ENCODE results near the gene NME3. TPM values are rescaled to one million over a fixed set of nuclear protein-coding genes. Genes with fewer than 3 reads are reported as not detected.

NME3 gene
- total and polyA plus RNA-seq, 10 of the 15 experiments (the other 5 are each of a cell fraction or from before 2014, with no cell fraction given) = 0.61 to 55.5 (median 26.5) TPM

DNA sequence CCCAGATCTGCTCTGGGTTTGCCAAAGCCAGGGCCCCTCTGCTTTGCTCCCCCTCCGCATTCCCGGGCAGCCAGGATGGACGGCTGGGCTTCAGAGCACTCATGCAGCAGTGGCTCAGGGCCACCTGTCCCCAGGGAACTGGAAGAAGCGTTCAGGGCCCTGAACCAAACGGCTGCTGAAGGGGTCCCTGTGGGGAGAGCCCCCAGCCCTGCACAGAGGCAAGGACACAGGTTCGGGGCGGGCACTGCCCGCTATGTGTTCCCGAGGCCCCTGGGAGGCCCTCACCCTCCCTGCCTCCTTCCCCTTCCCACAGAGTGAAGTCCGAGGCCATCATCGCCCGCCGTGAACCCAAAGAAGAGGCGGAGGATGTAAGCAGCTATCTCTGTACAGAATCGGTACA is 10.4 kb downstream of the NME3 start:
- ATAC-seq (no peak), DNase-seq (ENCODE audit: low read depth, low spot score) (no peak), FAIRE-seq (no peak)
- TF ChIP-seq SP1 (IDR thresholded peaks at IDR 0.05; ENCODE audit: low read depth, low read length) (no peak), RAD21 (IDR thresholded peaks at IDR 0.05; ENCODE audit: insufficient read depth, low read depth, low read length) (no peak), HDAC6 (IDR thresholded peaks at IDR 0.05; ENCODE audit: unreplicated experiment) (no peak), CHD4 (IDR thresholded peaks at IDR 0.05) (no peak)
- no peaks in the 10 kb centered on the region for H3K4me1 ChIP-seq (ENCODE audit: control insufficient read depth, insufficient read depth, low read length)
- H3K79me2 ChIP-seq (ENCODE audit: control insufficient read depth, insufficient read depth, low read length) = no peaks in the 10 kb centered on the region
- no peaks in the 10 kb centered on the region for H4K20me1 ChIP-seq (ENCODE audit: control insufficient read depth, insufficient read depth)
- no peaks in the 10 kb centered on the region for H3K27me3 ChIP-seq (replicated peaks in 1 of 2; ENCODE audit: control insufficient read depth in 2 of 2, insufficient read depth in 2 of 2, low read length in 1 of 2)
- intact Hi-C loops (cut with micrococcal nuclease; ENCODE audit: unreplicated experiment) = no loop called here
- SMC1A ChIA-PET (ENCODE audit: uncharacterized antibody, unreplicated experiment) = no interaction called here
- no peak overlapping the region for H3K9ac ChIP-seq (ENCODE audit: control insufficient read depth, insufficient read depth, low read length)
- POLR2A ChIA-PET = no interaction called here
- CTCF ChIA-PET = no interaction called here
- no peak overlapping the region for H3K27ac ChIP-seq (ENCODE audit: control insufficient read depth, insufficient read depth)
- 97% methylated on average over 11 of the region's 15 CpGs for WGBS (ENCODE audit: insufficient coverage, insufficient replicate concordance, low lambda C conversion rate, missing lambda C conversion rate)
- H2AFZ ChIP-seq (ENCODE audit: control insufficient read depth, low read depth, low read length) = no peak overlapping the region
- no peak overlapping the region for H3K4me3 ChIP-seq
- H3K4me2 ChIP-seq (ENCODE audit: control insufficient read depth, insufficient read depth) = no peak overlapping the region
- H3K36me3 ChIP-seq (ENCODE audit: control insufficient read depth in 2 of 2, insufficient read depth in 2 of 2, low read length in 1 of 2) = peaks cover 0 to 14% of the 10 kb centered on the region in 2 experiments; a peak in 3 of 4 replicates
- BruUV-seq (replicated peaks) = no TSS peak
- RAD21 ChIA-PET (ENCODE audit: unreplicated experiment) = no interaction called here
- no peaks in the 10 kb centered on the region for H3K9me3 ChIP-seq (replicated peaks; ENCODE audit: control insufficient read depth, insufficient read depth, low read length)
- in situ Hi-C loops (cut with MboI) = no loop called here

- ChIA-PET CTCF (no interaction called here), RAD21 (ENCODE audit: unreplicated experiment) (no interaction called here), SMC1A (ENCODE audit: uncharacterized antibody, unreplicated experiment) (no interaction called here), POLR2A (no interaction called here)
- no TSS peak for BruUV-seq (replicated peaks)
- Histone ChIP-seq H3K9me3 (replicated peaks; ENCODE audit: control insufficient read depth, insufficient read depth, low read length) (no peaks in the 10 kb centered on the region), H2AFZ (ENCODE audit: control insufficient read depth, low read depth, low read length) (no peak overlapping the region), H3K9ac (ENCODE audit: control insufficient read depth, insufficient read depth, low read length) (no peak overlapping the region), H3K4me1 (ENCODE audit: control insufficient read depth, insufficient read depth, low read length) (no peaks in the 10 kb centered on the region), H3K4me3 (no peak overlapping the region), H3K4me2 (ENCODE audit: control insufficient read depth, insufficient read depth) (no peak overlapping the region), H3K36me3 (ENCODE audit: control insufficient read depth in 2 of 2, insufficient read depth in 2 of 2, low read length in 1 of 2) (peaks cover 0 to 9% of the 10 kb centered on the region in 2 experiments; a peak in 3 of 4 replicates), H3K27me3 (replicated peaks in 1 of 2; ENCODE audit: control insufficient read depth in 2 of 2, insufficient read depth in 2 of 2, low read length in 1 of 2) (no peaks in the 10 kb centered on the region), H3K27ac (ENCODE audit: control insufficient read depth, insufficient read depth) (no peak overlapping the region), H3K79me2 (ENCODE audit: control insufficient read depth, insufficient read depth, low read length) (no peaks in the 10 kb centered on the region), H4K20me1 (ENCODE audit: control insufficient read depth, insufficient read depth) (no peaks in the 10 kb centered on the region)
- ATAC-seq (no peak), DNase-seq (ENCODE audit: low read depth, low spot score) (no peak), FAIRE-seq (no peak)
- intact Hi-C loops (cut with micrococcal nuclease; ENCODE audit: unreplicated experiment) (no loop called here), in situ Hi-C loops (cut with MboI) (no loop called here)
- WGBS (ENCODE audit: insufficient coverage, insufficient replicate concordance, low lambda C conversion rate, missing lambda C conversion rate) = 95% methylated on average over 17 of the region's 21 CpGs
- TF ChIP-seq RCOR1 (conservative IDR thresholded peaks at IDR 0.05; ENCODE audit: low read depth, low read length) = no peak
- no peak for TF ChIP-seq CTCF (IDR thresholded peaks at IDR 0.05 in 2 of 3, conservative IDR thresholded peaks at IDR 0.05 in 1 of 3; ENCODE audit: control insufficient read depth in 2 of 3, extremely low read depth in 1 of 3, insufficient read depth in 1 of 3, low read depth in 3 of 3, low read length in 3 of 3)
- TF ChIP-seq, protein P1, sequence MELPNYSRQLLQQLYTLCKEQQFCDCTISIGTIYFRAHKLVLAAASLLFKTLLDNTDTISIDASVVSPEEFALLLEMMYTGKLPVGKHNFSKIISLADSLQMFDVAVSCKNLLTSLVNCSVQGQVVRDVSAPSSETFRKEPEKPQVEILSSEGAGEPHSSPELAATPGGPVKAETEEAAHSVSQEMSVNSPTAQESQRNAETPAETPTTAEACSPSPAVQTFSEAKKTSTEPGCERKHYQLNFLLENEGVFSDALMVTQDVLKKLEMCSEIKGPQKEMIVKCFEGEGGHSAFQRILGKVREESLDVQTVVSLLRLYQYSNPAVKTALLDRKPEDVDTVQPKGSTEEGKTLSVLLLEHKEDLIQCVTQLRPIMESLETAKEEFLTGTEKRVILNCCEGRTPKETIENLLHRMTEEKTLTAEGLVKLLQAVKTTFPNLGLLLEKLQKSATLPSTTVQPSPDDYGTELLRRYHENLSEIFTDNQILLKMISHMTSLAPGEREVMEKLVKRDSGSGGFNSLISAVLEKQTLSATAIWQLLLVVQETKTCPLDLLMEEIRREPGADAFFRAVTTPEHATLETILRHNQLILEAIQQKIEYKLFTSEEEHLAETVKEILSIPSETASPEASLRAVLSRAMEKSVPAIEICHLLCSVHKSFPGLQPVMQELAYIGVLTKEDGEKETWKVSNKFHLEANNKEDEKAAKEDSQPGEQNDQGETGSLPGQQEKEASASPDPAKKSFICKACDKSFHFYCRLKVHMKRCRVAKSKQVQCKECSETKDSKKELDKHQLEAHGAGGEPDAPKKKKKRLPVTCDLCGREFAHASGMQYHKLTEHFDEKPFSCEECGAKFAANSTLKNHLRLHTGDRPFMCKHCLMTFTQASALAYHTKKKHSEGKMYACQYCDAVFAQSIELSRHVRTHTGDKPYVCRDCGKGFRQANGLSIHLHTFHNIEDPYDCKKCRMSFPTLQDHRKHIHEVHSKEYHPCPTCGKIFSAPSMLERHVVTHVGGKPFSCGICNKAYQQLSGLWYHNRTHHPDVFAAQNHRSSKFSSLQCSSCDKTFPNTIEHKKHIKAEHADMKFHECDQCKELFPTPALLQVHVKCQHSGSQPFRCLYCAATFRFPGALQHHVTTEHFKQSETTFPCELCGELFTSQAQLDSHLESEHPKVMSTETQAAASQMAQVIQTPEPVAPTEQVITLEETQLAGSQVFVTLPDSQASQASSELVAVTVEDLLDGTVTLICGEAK (IDR thresholded peaks at IDR 0.05; ENCODE audit: borderline replicate concordance) = no peak
- TF ChIP-seq, protein P2, sequence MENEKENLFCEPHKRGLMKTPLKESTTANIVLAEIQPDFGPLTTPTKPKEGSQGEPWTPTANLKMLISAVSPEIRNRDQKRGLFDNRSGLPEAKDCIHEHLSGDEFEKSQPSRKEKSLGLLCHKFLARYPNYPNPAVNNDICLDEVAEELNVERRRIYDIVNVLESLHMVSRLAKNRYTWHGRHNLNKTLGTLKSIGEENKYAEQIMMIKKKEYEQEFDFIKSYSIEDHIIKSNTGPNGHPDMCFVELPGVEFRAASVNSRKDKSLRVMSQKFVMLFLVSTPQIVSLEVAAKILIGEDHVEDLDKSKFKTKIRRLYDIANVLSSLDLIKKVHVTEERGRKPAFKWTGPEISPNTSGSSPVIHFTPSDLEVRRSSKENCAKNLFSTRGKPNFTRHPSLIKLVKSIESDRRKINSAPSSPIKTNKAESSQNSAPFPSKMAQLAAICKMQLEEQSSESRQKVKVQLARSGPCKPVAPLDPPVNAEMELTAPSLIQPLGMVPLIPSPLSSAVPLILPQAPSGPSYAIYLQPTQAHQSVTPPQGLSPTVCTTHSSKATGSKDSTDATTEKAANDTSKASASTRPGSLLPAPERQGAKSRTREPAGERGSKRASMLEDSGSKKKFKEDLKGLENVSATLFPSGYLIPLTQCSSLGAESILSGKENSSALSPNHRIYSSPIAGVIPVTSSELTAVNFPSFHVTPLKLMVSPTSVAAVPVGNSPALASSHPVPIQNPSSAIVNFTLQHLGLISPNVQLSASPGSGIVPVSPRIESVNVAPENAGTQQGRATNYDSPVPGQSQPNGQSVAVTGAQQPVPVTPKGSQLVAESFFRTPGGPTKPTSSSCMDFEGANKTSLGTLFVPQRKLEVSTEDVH (IDR thresholded peaks at IDR 0.05; ENCODE audit: low read depth, partially characterized antibody) = no peak
- TF ChIP-seq CHD4 (IDR thresholded peaks at IDR 0.05) = no peak
- no peak for TF ChIP-seq CHD1 (IDR thresholded peaks at IDR 0.05; ENCODE audit: low read depth, low read length)
Observed at GRCh38 chr16:1759511-1759910, 11.8 kb downstream of the NME3 start.

Measured in GM12878 (cell line).